DMS153 (cell line): ENCODE measurements around the gene AP2B1.
"Not testable (repeated sequence)": the region's sequence is repeated elsewhere in the genome, so short reads cannot be mapped to it uniquely, and the experiment has no call there.

ENCODE experiments used
- DNase-seq: peaks from one replicate; lab custom pipeline; 2025; lab: John Stamatoyannopoulos, UW

Gene AP2B1

DNA sequence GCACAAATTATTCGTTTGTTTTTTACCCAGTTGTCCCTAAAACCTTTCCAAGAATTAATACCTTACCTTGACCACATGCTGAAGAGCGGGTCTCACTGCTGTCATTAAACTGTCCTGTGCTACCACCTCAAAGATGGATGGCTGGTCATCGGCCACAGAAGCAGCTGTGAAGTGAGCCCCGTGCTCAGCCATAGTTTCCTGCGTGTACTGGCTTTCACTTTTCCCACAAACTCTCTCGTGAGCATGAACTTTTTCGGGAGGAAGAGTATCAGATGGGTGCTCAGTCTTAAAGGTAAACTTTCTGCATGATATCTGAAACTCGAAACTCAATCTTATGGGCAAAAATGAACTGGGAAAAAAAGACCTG, 9.3 kb upstream of the AP2B1 start:
- no peak for DNase-seq

DNA sequence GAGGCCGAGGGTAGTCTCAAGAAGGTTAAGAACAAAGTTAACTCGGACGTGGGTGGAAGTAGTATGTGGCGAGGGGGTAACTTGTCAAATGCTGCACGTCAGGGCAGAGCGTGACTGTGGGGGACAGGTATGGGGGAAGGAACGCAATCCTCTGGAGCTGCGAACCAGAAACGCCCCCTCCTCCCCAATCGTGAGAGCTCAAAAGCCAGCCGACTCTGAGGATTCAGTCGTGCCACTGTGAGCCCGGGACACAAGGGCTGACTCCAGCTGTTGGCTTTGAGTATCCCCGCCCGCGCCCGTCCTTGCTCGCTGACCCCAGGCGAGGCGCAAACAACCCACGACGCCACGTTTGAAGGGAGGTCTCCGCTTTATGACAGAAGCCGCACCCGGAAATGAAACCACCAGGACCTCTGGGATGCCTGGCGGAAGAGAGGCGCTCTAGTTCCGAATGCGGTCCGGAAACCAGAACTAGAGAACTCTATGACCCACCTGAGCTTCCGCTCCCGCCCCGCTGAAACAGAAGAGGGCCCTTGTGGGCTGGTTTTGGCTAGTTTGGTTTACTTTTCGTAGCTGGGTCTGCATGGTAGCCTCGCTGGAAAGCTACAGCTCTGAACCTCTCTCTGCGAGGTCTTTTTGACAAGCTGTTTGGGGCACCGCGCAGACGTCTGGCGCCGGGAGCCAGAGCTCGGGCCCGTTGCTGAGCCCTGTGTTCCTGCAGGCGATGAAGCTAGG, 8.8 kb upstream of the AP2B1 start, which contains the start of gene PEX12:
TSS of gene PEX12 (minus strand) at position 375 of the 732 bp plus-strand sequence. CDS start 550 bp downstream, outside the sequence.
- DNase-seq: peak; percentile 88

DNA sequence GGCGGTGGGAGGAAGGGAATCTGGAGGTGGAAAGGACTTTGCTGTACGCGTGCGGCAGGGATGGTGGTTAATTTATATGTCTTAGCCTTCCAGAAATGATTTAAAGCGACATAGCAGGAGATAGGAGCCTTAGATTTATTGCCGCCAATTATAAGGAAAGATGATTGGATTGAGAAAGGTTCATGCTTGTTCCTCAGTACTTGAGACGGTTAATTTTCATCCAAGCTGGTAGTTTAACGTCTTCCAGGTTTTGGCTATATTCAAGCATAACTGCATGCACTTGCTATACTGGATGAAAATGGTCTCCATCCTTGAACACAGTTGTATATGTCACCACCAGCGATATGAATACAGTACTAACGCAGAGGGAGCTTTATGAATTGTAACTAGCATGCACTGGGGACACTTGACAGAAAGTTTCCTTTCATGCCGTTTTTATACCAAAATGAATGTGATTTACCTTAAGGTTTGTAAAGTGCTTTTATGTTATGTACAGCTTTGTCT, 8.1 kb upstream of the AP2B1 start:
- DNase-seq: no peak

DNA sequence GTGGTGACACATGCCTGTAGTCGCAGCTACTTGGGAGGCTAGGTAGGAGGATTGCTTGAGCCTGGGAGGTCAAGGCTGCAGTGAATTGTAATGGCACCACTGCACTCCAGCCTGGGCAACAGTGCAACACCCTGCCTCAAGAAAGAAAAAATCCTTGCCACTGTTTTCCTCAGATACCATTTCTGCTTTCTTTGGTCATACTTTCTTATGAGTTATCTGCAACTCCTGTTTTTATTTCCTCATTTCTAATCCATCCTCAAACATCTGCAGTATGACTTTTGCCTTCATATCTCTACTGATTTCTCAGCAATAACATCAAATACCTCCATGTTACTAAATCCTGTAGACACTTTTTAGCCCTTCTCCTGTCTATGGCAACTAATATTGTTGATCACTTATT, 3.1 kb upstream of the AP2B1 start:
- no peak for DNase-seq

DNA sequence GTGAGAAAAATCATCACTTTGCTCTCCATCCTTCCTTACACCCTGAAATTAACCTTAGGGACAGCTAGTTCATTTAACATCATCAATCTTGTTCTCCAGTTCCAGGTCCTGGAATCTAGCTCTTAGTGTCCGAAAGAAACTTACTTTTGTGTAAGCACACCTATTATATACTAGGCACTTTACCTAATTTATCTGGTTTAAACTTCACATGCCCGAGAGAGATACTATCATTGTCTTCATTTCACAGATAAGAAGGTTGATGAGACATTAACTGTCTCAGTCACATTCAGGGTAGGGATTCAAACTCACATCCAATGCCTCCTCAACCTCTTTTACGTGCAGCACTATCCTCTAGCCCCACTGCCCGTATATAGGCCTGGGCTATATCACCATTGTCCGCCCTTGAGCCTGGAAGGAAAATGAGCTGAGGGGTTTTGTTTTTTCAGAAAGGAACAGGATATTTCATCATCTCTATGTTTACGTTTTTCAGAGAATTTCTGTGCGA, 501 bp upstream of the AP2B1 start:
- no peak for DNase-seq

DNA sequence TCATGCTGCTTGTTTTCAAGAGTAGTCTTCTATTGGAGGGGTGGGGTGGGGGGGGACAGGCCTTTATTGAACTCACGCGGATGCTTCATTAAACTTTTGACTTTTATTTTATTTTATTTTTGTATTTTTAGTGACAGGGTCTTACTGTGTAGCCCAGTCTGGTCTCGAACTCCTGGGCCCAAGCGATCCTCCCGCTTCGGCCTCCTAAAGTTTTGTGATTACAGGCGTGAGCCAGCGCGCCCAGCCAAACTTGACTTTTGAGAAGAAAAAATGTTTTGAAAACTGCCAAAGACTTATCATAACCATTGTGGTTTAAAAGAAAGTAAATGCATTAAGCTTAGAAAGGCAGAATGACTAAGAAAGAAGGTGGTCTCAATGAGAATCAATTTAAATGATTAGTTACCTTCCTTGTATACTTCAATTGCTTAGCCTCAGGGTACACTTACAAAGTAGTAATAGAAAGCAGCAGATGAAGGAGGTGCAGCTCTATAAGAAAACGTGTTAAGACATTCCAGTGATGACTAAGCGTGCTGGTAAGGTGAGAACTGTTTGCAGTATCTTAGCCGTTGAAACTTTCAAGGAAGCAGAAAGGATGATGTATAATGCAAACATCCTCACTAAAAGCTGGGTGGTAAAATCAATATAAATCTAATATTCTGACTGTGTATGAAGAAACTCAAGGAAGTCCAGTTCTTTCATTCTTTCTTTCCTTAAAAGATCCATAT, 1.2 kb downstream of the AP2B1 start:
- DNase-seq: no peak

DNA sequence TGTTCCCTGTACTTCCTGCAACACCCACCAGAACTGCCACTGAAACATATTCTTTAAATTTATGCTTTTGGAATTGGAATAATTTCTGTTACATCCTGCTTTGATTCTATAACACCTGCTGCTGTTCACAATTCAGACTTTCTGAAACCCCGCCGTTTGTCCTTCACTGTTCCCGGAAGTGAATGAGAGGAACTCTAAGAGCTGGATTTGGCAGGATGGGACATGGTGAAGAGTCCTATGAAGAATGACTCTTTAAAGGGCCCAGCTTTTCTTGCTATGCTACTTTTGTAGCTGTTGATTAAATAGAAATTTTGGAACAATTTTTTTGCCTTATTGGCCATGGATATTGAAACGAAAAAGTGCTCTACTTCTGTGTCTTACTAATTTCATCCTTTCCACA, 8.9 kb downstream of the AP2B1 start:
- DNase-seq: no peak

DNA sequence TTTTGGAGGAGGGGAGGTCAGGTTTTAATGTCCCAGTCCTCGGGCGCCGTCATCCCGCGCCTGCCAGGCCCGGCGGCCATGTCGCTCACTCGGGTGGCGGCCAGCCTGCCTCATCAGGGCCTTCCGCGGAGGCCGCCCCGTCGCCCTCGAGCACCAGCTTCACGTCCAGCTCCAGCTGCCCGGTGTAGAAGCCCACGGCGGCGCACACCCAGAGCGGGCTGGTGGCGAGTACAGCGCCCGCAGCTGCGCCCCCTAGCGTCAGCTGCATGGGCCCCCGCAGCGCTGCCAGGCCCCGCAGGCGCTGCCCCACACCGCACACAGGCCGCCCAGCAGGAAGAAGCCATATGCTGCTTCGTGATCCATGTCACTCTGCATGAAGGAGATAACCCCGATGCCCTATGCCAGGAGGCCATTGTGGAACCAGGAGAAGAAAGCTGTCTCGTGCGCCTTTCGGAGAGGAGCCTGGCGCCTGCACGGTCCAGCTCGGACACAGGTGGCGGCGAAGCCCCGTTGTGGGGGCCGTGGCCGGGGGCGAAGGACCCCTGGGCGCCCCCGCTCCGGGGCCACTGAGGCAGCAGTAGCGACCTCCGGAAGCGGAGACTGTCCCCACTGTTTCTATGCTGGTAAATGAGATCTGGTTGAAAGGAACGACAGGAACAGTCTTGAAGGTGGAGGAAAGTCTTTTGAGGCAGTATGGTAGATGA, 9.6 kb downstream of the AP2B1 start:
- DNase-seq: no peak

DNA sequence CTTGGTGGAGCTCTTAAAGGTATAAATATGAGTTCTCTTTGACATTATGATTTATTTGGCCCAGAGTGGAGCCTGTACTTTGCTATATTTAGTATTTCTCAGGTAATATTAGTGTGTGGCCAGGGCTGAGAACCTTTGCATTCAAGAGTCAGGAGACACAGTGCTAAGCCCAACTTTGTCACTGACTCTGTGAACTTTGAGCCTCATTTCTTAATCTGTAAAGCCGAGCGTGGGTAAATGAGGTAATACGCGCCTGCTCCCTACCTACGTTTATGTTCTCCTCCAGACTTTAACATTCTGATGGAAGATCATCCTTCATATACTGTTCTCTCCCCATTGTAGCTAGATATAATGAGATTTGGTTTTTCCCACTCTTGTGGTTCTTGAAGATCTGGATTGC, 10.5 kb downstream of the AP2B1 start:
- no peak for DNase-seq

DNA sequence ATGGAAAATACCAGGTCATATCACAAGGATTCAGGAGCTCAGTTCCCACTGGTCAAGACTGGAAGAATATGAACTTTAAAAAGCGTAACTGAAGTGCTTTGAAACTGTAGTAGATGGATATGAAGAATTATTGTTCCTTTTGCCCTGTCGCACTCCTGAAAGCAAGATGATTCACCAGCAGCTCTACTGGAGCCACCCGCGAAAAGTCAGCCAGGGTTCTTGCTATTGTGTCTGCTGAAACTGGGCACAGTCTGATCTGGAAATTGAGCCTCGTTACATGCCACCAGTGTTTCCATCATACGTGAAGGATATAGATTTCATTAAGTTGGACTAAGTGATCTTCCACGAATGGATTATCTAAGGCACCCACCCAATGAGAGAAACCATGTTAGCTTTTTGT, 16.6 kb downstream of the AP2B1 start:
- DNase-seq: no peak

DNA sequence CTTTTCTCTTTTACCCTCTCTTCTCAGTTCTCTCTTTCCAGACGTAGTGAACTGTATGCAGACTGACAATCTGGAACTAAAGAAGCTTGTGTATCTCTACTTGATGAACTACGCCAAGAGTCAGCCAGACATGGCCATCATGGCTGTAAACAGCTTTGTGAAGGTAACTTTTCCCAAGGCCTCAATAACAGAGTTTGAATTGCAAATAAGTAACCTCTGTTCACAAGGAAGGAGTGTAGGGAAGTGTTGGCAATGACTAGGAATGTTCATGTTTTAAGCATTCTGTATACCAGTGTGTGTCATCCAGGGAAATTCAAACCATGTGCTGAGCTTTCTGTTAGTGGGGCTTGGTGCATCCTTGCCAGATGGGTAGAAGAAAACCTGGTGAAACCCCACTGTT, 18.6 kb downstream of the AP2B1 start:
- no peak for DNase-seq

DNA sequence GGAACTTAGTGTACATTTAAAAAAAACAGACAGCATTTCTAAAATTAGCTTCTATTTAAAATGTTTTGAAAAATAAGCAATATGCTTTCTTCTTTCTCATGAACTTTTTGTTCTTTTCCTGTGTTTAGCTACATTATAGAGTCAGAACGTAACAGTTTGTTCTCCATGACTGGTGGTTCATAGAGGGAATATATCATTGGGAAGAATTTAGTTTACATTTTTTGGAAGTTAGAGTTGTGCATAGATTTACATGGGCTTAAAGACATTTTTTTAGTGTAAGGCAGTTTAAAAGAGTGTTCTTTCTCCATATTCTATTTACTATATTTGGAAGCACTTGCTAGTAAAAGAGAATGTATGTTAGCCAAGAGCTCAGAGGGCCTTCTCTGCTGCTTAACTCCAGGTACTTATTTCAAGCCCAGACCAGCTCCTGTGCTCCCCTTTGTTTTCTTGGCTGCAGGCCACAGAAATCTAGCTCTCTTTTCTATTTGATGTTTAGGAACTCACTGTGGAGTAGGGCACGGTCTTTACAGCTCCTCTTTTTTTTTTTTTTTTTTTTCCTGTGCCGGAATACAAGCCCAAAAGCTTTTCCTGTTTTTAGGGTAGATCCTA, 20.2 kb downstream of the AP2B1 start:
- no peak for DNase-seq

DNA sequence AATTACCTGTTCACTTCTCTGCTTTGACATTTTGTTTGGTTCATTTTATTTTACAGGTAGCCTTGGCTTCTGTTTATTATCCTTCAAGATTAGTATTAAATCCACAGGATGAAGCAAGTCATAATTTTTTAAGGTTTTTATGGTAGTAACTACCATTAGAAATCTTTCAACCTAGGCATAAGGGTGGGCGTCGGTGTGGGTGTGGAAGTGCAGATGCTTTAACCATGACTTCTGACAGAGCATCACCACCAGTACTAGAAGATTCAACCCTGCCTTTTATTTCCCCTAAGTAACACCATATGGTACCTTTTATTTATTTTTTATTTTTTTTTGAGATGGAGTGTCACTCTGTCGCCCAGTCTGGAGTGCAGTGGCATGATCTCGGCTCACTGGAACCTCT, 22.7 kb downstream of the AP2B1 start:
- no peak for DNase-seq

DNA sequence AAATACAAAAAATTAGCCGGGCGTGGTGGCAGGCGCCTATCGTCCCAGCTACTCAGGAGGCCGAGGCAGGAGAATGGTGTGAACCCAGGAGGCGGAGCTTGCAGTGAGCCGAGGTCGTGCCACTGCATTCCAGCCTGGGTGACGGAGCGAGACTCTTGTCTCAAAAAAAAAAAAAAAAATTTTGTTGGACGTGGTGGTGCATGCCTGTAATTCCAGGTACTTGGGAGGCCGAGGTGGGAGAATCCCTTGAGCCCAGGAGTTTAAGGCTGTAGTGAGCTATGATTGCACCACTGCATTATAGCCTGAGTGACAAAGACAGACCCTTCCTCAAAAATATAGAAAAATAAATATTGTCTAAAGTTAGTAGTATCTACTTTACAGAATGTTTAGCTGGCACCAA, 23.6 kb downstream of the AP2B1 start:
- not testable (repeated sequence) for DNase-seq

DNA sequence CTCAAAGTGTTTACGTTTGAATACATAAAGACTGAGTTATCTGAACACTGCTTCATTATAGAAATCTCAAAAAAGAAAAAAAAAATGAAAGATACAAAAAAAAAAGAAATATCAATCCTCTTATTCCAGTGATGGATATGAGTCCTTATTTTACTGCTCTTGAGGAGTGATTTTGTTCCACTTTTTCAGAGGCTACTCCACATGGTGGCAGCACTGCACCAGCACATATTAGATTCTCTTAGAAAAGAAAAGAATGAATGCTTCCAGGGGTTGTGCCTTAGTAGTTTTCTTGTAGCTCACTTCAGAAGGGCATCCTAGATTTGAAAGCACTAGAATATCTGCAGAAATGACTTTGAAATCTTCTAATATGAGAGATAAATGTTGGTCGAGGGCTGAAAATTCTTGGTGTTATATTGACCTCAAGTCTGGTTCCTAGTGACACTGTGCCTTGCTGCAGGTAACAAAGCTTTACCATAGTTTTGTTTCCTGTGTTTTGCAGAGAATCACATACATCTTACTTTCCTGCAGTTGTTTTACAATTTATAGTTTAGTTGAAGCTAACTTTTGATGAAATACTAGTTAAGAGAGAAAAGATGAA, 25.9 kb downstream of the AP2B1 start:
- peak; percentile 22 for DNase-seq

DNA sequence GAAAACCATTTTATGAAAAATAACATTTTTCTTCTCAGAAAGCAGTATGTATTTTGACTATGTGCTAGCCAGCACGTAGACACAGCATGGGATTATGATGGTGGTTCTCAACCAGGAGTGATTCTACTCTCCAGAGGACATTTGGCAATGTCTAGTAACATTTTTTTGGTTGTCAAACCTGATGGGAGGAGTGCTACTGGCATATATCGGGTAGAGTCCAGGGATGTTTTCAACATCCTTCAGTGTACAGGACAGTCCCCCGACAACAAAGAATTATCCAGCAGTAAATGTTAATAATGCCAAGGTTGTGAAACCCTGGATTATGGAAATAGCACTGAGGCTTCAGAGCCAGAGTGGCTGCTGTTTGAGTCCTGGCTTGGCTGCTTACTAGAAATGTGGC, 27.7 kb downstream of the AP2B1 start:
- no peak for DNase-seq

DNA sequence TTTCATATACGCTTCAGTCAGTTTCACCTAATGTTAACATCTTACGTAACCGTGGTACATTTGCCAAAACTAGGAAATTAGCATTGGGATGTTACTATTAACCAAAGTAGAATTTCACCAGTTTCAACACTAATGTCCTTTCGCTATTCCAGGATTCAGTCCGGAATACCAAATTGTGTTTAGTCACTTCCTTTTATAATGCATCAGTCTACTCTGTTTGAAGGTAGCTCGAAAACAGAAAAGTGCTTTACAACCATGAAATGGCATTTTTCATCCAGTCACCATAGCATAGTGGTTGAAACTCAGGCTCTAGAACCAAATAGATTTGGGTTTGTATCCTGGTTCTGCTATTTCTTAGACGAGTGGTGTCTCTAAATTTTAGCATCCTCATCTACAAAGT, 29.4 kb downstream of the AP2B1 start:
- no peak for DNase-seq

DNA sequence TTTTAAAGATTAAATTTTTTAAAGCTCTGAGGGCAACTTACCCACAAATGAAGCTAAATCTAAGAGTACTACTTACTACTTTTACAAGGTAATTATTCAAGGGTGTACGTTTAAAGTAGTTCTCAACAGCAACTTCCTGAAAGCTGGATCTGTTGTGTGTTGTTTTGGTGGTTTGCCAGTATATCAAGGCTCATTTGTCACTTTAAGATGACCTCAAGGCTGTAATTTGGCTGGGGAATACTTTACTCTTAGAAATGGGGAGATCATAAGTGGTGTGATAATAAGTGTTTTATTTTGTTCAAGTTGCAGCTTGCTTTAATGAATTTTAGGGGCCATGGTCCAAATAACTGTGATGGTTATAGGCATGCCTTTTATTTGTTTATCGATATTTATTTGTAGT, 30.4 kb downstream of the AP2B1 start:
- no peak for DNase-seq

DNA sequence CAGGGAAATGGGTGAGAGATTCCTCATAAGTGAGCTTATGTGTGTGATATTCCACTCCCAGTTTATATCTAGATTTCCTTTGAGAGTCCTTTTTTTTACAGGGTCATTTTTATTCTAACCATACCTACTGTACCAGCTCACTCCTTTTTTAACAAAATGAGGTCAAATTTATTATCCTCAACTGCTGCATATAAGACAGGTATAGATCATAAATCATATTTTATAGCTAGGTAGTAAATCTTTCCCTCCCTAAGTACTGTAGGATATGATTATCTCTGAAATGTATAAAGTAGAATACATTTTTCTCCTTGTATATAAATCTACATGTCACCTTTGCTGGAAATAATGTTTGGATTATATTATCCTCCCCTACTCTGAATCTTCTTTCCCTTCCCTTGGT, 31.5 kb downstream of the AP2B1 start:
- no peak for DNase-seq

DNA sequence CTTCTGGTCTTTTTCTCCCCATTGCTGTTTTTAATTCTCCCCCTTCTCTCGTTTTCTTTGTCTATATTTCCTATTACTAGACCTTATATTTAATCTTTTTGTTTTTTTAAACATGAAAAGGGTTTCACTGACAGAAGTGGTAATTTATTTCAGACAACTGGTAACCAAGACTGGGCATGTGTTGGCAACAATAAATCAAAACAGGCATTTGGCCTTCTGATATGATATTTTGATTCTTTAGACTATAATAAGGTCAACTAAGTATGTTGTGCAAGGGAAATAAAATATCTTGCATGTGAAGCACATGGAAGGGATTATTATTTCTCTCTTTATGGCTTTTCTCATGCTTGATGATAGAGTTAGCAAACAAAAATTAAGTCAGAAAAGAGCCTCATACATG, 34.6 kb downstream of the AP2B1 start:
- no peak for DNase-seq

DNA sequence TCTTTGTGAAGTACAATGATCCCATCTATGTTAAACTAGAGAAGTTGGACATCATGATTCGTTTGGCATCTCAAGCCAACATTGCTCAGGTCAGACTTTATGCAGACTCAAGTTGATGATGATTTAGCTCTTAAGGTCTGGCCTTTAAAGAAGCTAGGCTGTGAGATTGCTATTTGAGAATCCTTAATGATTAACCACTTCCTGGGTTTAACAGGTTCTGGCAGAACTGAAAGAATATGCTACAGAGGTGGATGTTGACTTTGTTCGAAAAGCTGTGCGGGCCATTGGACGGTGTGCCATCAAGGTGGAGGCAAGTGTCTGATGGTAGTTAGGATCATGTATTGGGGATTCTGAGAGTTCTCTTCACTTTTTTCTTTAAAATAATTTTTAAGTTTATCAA, 40.3 kb downstream of the AP2B1 start:
- no peak for DNase-seq
